Activated CD4-positive, alpha-beta memory T cell treated with anti-CD3 and anti-CD28 coated beads, Interleukin-2, amount 10 ng/mL, durations not matched to agents 7 days and 5 days (primary cell): Measurements from ENCODE around the gene GALNT18. TPM values are rescaled to one million over a fixed set of nuclear protein-coding genes. Genes with fewer than 3 reads are reported as not detected.

ENCODE experiments used
- CTCF ChIA-PET: fragments of 350-600 bp; sonication (Branson Sonifier 250); formaldehyde crosslinking; loops from one replicate; lab custom pipeline; 2021; ENCODE audit warnings: antibody characterized with exemption, inconsistent platforms; lab: Charles Lee
- POLR2A ChIA-PET: fragments of 350-600 bp; sonication (Branson Sonifier 250); formaldehyde crosslinking; loops from one replicate; lab custom pipeline; 2021; ENCODE audit warnings: antibody characterized with exemption; lab: Charles Lee
- DNase-seq: peaks from one replicate; pipeline ENCODE4 v3.0.0-alpha.2; 2020
- H3K27ac Mint-ChIP-seq: one replicate; pipeline ENCODE4 v1.8.0; 2021; ENCODE audit warnings: mild to moderate bottlenecking, mixed read lengths
- H3K27me3 Mint-ChIP-seq: one replicate; pipeline ENCODE4 v1.8.0; 2021; ENCODE audit warnings: mixed read lengths
- H3K36me3 Mint-ChIP-seq: one replicate; pipeline ENCODE4 v1.8.0; 2021; ENCODE audit warnings: low read depth, mixed read lengths
- H3K4me1 Mint-ChIP-seq: one replicate; pipeline ENCODE4 v1.8.0; 2021; ENCODE audit warnings: mixed read lengths
- H3K4me3 Mint-ChIP-seq: one replicate; pipeline ENCODE4 v1.8.0; 2021; ENCODE audit warnings: mild to moderate bottlenecking, mixed read lengths
- H3K9me3 Mint-ChIP-seq: one replicate; pipeline ENCODE4 v1.8.0; 2021; ENCODE audit warnings: mixed read lengths
- total RNA-seq, 2 experiments: library from RNA; stranded (reverse); gene quantifications; one replicate each; pipeline ENCODE4 v1.2.3, GENCODE V29; 2021

GALNT18 gene
- total RNA-seq, 2 experiments from 2014 or later: 0.60 to 0.93 TPM

DNA sequence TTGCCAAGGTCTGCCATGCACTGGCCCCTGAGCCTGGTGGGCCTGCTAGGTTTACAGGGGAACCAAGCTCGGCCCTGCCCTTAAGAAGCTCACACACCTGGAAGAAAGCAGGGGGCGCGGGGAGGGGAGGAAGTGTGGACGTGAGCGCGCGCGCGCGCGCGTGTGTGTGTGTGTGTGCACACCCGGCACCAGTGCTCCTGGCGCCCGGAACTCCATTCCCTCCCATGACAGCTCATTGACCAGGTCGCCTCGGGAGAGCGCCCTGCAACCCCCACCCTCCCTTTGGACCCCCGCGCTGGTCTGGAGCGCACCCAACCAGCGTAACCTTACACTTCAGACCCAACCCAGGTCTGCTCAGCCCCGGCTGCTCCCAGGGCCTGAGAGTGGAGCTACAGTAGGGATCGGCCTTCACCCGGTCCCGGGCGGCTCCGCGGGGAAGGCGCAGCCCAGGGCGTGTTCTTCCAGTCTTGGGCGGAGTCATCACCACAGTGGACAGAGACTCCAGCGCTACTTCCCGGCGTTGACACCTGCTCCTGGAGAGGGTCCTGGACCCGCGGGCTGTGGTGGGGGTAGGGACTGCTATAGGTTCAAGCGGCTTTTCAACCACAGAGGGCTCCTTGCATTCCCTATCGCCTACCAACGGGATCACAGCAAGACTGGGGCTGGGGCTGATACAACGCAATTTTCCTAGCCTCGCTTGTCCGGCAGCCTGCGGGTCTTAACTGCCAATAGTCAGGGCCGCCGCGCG, 1.5 kb downstream of the GALNT18 start:
- H3K9me3 Mint-ChIP-seq: no peaks in the 10 kb centered on the region
- POLR2A ChIA-PET: no interaction called here
- no peaks in the 10 kb centered on the region for H3K36me3 Mint-ChIP-seq
- peaks cover 8% of the 10 kb centered on the region for H3K4me1 Mint-ChIP-seq
- H3K27ac Mint-ChIP-seq: no peak overlapping the region
- CTCF ChIA-PET: interaction anchor here (0.6 kb wide), 1 partner anchor 827 kb away, joined by 3 read pairs; no protein-coding TSS in a partner anchor
- H3K4me3 Mint-ChIP-seq: peak overlapping the region; percentile 51
- H3K27me3 Mint-ChIP-seq: peaks cover 61% of the 10 kb centered on the region
- no peak for DNase-seq

DNA sequence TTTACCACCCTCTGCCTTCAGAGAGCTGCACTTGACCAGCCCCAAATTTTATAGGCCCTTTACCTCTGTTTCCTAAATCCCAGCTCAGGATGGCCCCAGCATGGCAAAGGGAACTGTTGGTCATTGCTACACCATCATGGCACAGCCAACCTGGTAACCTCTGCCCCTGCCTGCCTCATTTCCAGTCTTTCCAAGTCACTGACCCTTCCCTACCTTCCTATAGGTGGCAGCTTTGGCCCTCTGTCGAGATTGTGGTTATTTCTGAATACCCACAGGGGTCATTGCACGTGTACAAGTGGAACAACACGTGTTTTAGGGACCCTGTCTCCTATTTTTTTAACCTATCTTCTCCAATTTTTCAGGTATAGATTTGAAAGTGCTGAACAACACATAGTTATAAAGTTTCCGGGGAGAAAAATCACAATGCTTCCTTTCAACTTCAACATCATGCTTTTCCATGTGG, 2.8 kb downstream of the GALNT18 start:
- Mint-ChIP-seq H3K36me3 (no peaks in the 10 kb centered on the region), H3K9me3 (no peaks in the 10 kb centered on the region), H3K4me3 (no peak overlapping the region), H3K27ac (no peak overlapping the region), H3K27me3 (peaks cover 64% of the 10 kb centered on the region), H3K4me1 (peaks cover 8% of the 10 kb centered on the region)
- POLR2A ChIA-PET: no interaction called here
- CTCF ChIA-PET: no interaction called here
- DNase-seq: no peak

DNA sequence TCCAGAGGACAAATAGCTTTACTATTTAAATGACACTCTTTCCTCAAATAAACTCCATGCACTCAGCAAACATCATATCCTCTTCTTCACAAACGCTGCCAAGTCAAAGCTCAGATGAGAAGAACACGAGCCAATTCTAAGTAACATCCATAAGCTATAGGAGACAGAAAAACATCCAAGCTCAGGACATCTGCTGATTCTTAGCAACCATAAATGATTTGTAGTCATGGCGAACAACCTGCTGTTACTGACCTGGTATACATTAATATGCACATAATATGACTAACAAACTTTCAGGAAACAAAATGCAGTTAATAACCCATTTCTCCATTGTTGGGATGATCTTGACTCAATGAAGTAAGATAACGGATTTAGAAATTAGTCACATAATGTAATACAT, 6.7 kb downstream of the GALNT18 start:
- ChIA-PET POLR2A (no interaction called here), CTCF (no interaction called here)
- Mint-ChIP-seq H3K27me3 (peaks cover 55% of the 10 kb centered on the region), H3K4me3 (no peak overlapping the region), H3K27ac (no peak overlapping the region), H3K36me3 (no peaks in the 10 kb centered on the region), H3K4me1 (no peaks in the 10 kb centered on the region), H3K9me3 (no peaks in the 10 kb centered on the region)
- no peak for DNase-seq

DNA sequence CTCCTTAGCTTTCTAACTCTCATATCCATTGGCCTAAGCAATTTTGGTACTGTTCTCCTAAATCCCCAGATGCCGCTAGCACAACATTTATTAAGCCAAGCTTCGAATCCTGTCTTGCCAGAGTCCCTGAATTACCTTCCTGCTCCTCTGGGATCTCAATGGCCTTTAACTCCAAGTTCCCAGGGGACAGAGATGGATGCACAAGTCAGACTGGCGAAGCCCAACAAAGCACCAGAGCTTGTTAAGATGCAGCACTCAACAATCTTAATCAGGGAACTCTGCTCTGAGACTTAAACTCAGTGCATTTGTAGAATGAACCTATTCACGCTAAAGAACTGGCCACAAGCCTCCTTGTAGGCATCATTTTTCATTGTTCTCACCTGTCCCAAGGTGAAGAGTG, 9.4 kb downstream of the GALNT18 start:
- no peak overlapping the region for H3K27ac Mint-ChIP-seq
- H3K9me3 Mint-ChIP-seq: no peaks in the 10 kb centered on the region
- H3K4me3 Mint-ChIP-seq: no peak overlapping the region
- H3K4me1 Mint-ChIP-seq: no peaks in the 10 kb centered on the region
- CTCF ChIA-PET: no interaction called here
- DNase-seq: no peak
- H3K36me3 Mint-ChIP-seq: no peaks in the 10 kb centered on the region
- POLR2A ChIA-PET: no interaction called here
- peaks cover 43% of the 10 kb centered on the region for H3K27me3 Mint-ChIP-seq

DNA sequence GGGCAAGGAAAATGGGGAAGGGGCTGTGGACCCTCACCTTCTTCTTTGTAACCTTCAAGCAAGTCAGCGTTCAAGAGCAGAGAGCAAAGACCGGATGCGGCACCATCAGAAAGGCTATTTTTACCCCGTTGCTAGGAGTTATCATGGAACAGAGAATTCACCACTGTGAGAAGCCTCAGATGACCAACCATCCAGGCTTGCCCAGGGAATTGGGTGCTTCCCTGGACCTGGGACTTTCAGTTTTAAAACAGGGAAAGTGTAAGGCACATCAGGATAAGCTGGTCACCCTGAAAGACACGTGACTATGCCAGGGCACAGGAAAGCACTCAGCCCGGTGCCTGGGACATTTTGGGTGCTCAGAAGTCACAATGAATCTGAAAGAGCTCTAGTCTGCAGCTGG, 10.4 kb downstream of the GALNT18 start:
- H3K27ac Mint-ChIP-seq: no peak overlapping the region
- H3K36me3 Mint-ChIP-seq: no peaks in the 10 kb centered on the region
- H3K27me3 Mint-ChIP-seq: peaks cover 36% of the 10 kb centered on the region
- H3K9me3 Mint-ChIP-seq: no peaks in the 10 kb centered on the region
- ChIA-PET CTCF (no interaction called here), POLR2A (no interaction called here)
- H3K4me3 Mint-ChIP-seq: no peak overlapping the region
- DNase-seq: no peak
- no peaks in the 10 kb centered on the region for H3K4me1 Mint-ChIP-seq

DNA sequence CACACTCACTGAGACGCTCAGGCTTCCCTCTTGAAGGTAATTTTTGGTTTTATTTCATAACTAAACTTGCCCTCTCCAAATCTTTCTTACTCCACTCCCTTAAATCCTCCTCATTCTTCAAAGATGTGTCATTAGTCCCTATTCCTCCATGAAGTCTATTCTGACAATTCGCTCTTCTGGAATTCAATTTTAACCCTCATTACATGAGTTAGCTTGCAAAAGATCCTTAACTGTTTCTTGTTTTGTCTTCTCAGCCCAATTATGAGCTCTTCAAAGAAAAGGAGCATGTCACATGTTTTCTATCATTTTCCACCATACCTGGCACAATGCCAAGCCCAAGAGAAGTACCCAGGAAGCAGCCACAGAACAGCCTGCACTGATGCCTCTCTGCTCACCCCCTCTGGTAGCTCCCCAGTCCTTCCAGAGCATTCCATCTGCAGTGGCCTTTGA, 13.0 kb downstream of the GALNT18 start:
- CTCF ChIA-PET: no interaction called here
- no peaks in the 10 kb centered on the region for H3K9me3 Mint-ChIP-seq

DNA sequence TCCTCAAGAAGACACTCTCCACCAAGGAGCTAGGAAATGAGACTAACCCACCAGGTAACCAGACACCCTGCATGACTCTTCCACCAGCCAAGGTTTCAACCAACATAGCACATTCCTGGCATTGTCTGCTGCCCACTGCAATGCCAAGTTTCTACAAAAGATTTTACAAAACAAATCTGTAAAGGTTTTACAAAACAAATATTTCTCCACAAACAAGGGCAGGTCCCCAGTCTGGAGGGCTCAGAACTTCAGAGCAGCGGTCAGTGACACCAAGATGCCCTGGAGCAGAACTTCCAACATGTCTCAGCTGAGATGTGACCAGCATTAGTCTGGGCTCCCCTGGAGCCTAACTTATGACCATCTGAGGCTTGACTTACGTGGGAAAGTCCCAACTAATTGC, 14.0 kb downstream of the GALNT18 start:
- Mint-ChIP-seq H3K9me3 (no peaks in the 10 kb centered on the region), H3K4me3 (no peak overlapping the region)

More for the DNA sequence above, 13.0 kb downstream of the GALNT18 start:
- Mint-ChIP-seq H3K36me3 (no peaks in the 10 kb centered on the region), H3K27ac (no peak overlapping the region), H3K4me1 (no peaks in the 10 kb centered on the region), H3K4me3 (no peak overlapping the region), H3K27me3 (peaks cover 25% of the 10 kb centered on the region)
- no peak for DNase-seq
- POLR2A ChIA-PET: no interaction called here

DNA sequence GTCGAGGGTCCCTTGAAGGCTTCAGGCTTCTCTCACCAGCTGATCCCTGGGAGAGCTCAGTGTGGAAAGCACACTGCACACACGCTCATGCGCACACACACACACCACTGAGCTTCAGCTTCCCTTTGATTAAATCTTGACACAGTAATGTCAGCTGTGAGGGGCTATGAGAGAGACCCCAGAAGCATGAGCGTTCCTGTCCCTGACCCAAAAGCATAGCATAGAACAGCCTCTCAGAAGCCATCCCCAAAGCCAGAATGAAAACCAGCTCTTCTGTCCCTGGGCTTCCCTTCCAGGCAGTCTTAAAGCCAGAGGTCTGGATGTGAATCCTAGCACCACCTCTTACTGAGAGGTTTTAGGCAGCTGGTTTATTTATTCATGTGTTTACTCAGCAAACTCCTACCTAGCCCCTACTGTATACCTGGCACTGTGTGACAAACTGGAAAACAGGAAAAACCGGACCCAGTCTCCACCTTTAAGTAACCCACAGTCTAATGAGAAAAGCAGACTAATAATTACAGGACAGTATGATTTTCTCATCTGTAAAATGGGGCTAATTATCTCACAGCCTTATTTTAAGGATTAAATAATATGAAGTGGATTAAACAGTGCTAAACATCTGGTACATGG, 15.9 kb downstream of the GALNT18 start:
- Mint-ChIP-seq H3K36me3 (no peaks in the 10 kb centered on the region), H3K27me3 (peaks cover 14% of the 10 kb centered on the region), H3K4me1 (no peaks in the 10 kb centered on the region), H3K9me3 (no peaks in the 10 kb centered on the region), H3K27ac (no peak overlapping the region), H3K4me3 (no peak overlapping the region)
- no peak for DNase-seq
- CTCF ChIA-PET: no interaction called here
- POLR2A ChIA-PET: no interaction called here

More for the DNA sequence above, 14.0 kb downstream of the GALNT18 start:
- DNase-seq: no peak
- Mint-ChIP-seq H3K36me3 (no peaks in the 10 kb centered on the region), H3K27me3 (peaks cover 19% of the 10 kb centered on the region), H3K27ac (no peak overlapping the region), H3K4me1 (no peaks in the 10 kb centered on the region)
- ChIA-PET CTCF (no interaction called here), POLR2A (no interaction called here)

DNA sequence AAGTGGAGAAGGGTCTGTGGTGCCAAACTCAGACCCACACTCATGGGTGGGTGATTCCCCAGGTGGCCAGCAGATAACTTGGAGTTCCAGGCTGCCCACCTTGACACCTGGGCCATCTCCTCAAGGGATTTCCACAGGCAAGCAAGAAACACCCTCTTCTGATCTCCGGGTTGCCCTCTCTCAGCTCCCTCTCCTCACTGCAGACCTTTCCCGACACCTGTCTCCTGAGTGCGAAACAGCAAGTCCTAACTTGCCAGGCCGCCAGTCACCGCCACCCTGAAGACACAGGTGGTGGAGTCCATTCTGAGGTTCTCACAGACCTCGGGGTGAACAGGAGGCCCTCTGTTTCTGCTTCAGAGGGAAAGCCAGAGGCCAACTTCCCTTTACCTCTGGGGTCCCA, 16.6 kb downstream of the GALNT18 start:
- POLR2A ChIA-PET: no interaction called here
- Mint-ChIP-seq H3K4me3 (no peak overlapping the region), H3K4me1 (no peaks in the 10 kb centered on the region), H3K36me3 (no peaks in the 10 kb centered on the region), H3K27me3 (peaks cover 11% of the 10 kb centered on the region), H3K27ac (no peak overlapping the region), H3K9me3 (no peaks in the 10 kb centered on the region)
- no peak for DNase-seq
- CTCF ChIA-PET: no interaction called here

DNA sequence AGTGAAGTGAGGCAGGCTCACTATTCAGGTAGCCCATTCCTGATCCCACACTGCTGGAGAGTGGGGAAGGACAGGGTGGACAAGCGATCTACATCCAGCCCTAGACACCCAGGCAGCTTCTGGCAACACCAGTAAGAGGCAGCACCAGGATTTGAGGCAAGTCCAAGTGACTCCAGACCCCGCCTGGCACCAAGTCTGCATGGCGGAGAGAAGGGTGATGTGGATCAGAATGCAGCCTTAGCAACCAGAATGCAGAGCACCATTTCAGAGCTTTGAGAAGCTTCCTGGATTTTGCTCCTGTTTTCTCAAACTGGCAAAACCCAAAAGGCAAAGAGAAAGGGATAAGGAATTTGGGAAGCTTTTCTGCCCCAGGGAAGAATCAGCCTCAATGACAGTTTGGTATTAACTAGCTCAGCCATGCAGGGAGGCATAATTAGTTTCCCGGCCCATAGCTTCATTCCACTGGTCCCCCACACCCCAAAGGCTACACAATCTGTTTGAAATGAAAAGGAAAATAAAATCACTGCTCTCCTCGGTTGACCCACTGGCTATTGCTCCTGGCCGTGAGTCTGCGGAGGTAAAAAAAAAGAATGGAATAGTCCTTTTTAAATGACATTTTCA, 17.3 kb downstream of the GALNT18 start:
- H3K4me3 Mint-ChIP-seq: no peak overlapping the region
- H3K27ac Mint-ChIP-seq: no peak overlapping the region
- POLR2A ChIA-PET: no interaction called here
- no peak for DNase-seq
- CTCF ChIA-PET: no interaction called here
- H3K9me3 Mint-ChIP-seq: no peaks in the 10 kb centered on the region
- H3K36me3 Mint-ChIP-seq: no peaks in the 10 kb centered on the region
- peaks cover 11% of the 10 kb centered on the region for H3K27me3 Mint-ChIP-seq
- H3K4me1 Mint-ChIP-seq: no peaks in the 10 kb centered on the region

DNA sequence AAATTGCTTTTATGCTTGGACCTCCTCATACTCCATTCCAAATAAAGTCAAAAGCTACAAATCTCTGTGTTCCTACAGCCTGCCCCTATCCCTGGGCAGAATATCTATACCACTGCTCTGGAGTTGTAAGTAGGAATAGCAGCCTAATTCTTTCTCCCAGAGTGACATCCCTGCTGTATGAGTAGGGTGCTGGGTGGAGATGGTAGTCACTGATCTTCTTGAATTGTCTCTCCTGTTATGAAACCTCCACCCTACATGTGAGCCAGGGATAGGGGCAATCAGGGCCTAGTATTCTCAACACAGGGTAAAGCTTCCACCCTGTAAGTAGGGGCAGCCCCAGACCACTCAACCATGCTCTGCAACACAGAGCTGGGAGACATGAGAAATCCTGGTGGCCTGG, 19.8 kb downstream of the GALNT18 start:
- Mint-ChIP-seq H3K36me3 (no peaks in the 10 kb centered on the region), H3K9me3 (no peaks in the 10 kb centered on the region), H3K27me3 (peaks cover 9% of the 10 kb centered on the region), H3K27ac (no peak overlapping the region), H3K4me3 (no peak overlapping the region), H3K4me1 (no peaks in the 10 kb centered on the region)
- no peak for DNase-seq
- POLR2A ChIA-PET: no interaction called here
- CTCF ChIA-PET: no interaction called here

DNA sequence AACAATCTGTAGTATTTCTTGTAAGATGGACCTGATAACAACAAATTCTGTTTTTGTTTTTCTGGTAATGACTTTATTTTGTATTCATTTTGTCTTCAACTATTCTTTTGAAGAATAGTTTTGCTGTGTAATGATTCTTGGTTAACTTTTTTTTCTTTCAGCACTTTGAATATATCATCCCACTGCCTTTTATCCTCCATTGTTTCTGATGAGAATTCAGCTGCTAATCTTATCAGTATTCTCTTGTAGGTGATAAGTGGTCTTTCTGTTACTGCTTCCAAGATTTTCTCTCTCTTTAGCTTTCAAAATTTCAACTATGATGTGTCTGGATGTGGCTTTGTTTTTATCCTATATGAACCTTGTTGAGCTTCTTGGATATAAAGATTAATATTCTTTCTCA, 21.5 kb downstream of the GALNT18 start:
- DNase-seq: no peak
- no peaks in the 10 kb centered on the region for H3K36me3 Mint-ChIP-seq
- no peaks in the 10 kb centered on the region for H3K4me1 Mint-ChIP-seq
- H3K27ac Mint-ChIP-seq: no peak overlapping the region
- no peaks in the 10 kb centered on the region for H3K9me3 Mint-ChIP-seq
- CTCF ChIA-PET: no interaction called here
- H3K27me3 Mint-ChIP-seq: peaks cover 10% of the 10 kb centered on the region
- POLR2A ChIA-PET: no interaction called here
- H3K4me3 Mint-ChIP-seq: no peak overlapping the region

DNA sequence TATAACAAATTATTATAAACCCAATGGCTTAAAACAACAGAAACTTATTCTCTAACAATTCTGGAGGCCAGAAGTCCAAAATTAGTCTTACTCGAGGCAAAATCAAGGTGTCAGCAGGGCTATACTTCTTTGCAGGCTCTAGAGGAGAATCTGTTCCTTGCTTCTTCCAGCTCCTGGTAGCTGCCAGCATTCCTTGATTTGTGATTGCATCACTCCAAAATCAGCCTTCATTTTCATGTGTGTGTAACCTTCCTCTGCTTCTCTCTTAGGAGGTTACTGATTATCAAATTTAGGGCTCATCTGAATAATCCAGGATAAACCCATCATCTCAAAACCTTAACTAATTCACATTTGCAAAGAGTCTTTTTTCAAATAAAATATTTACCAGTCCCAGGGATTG, 23.6 kb downstream of the GALNT18 start:
- ChIA-PET CTCF (no interaction called here), POLR2A (no interaction called here)
- H3K4me3 Mint-ChIP-seq: no peak overlapping the region
- H3K9me3 Mint-ChIP-seq: no peaks in the 10 kb centered on the region
- no peaks in the 10 kb centered on the region for H3K36me3 Mint-ChIP-seq
- no peaks in the 10 kb centered on the region for H3K4me1 Mint-ChIP-seq
- DNase-seq: no peak
- H3K27me3 Mint-ChIP-seq: peaks cover 10% of the 10 kb centered on the region
- H3K27ac Mint-ChIP-seq: no peak overlapping the region
